ENCODE results near the gene PLAU.
A peak's percentile ranks its signal among the peaks of the same experiment; 100 is the strongest.
"Not testable (repeated sequence)": the region's sequence is repeated elsewhere in the genome, so short reads cannot be mapped to it uniquely, and the experiment has no call there.

Gene PLAU

GRCh38 chr10:73898730-73899410 is 12.1 kb upstream of the PLAU start:
- no peak for DNase-seq

GRCh38 chr10:73899423-73899822 is 11.5 kb upstream of the PLAU start:
- no peak for DNase-seq

GRCh38 chr10:73900064-73900463 is 10.9 kb upstream of the PLAU start:
- no peak for DNase-seq

- DNase-seq, result no peak
Observed at GRCh38 chr10:73901261-73901660, 9.7 kb upstream of the PLAU start.

- DNase-seq, result no peak
Observed at GRCh38 chr10:73902351-73902750, 8.6 kb upstream of the PLAU start.

DNA sequence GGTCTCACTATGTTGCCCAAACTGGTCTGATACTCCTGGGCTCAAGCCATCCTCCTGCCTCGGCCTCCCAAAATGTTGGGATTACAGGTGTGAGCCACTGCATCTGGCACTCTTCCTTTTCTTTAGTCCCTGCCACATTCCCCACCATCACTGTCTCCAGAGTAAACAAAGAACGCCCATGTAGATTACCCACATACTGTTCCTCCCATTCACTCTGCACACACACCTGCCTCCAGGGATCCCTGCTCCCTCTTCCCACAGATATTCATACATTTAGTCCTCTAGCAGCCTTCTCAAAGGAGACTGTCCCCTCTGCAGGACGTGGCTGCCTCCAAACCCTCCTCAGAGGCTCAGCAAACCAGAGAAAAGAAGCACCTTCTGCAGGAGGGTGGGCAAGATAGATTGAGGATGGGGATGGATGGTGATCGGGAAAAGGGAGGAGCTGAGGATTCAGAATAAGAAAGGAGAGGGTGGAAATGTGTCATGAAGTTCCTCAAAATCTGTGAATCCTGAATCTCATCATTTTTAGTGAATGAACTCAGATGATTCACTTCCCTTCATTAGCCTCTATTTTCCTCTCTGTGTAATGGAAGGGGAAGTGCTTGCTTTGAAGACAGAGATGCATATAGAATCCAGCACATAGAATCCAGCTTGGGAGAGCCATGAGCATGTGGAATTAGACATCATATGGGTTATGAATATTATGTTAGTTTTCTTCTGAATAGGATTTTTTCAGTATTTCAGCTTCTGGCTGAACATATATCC is 5.5 kb upstream of the PLAU start:
- DNase-seq, result no peak

DNA sequence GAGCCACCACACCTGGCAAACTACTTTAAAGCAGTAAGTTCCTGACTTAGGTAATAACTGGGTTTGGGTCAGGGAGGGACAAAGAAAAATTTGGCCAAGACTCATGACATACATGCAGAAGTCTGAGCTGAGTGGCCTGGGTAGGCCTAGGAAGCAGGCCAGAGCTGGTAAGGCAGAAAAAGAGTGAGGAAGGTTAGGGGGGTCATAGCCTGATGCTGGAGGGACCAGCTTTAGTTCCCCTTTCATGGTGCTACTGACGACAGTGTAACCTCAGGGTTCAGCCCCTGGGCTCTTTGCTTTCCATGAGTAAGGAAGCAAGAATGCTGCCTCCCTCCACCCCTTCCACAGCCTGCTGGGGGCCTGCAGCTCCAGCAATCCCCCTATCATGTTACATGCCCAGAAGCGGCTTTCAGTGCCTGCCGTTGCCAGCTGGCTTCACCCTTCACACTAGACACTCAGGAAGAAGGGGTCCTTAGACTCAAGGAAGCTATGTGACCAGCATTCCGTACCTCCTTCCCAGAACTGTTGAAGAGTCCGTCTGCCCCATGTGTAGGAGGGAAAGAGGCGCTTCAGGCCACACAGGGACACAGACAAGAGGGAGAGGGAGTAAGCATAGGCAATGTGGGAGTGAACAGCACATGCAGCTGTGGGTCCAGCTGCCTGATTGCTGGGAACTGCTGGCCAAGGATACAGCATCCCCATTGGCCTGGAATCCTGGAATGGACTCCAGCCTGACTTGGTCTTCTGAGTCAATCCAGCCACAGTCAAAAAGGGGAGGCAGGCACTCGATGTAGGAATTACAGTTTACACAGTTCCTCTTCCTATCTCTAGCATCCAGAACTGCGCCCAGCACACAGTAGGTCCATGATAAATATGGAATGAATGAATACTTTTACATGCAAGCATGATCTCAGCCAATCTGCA is 4.1 kb upstream of the PLAU start:
- no peak for DNase-seq

GRCh38 chr10:73907841-73908517 is 3.0 kb upstream of the PLAU start:
- no peak for DNase-seq

- peak; percentile 55 for DNase-seq
Observed at GRCh38 chr10:73908853-73909539, 1.9 kb upstream of the PLAU start.

DNA sequence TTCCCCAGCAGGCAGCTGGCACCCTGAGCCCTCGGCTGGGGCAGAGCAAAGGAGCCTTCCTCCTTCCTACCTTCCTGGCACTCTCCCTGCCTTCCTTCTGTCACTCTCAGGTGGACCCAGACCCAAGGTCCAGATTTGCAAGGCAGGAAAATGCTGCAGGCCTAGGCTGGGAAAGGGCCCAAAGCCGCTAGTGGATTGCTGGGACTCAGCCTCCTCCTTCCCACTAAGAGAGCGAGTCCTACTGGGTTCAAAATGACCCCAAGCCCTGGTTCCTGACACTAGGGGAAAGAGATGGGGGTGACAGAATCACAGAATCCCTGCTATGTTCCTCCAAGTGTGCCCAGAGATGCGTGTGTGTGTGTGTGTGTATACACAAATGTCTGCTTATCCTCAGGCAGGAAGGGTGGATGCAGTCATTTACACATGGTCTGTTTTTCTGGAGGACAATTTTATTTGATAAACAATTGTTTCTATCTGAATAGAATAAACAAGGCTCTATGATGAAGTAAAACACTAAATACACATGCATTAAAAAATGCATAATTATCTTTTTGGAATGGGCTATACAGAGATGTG is 1.3 kb upstream of the PLAU start:
- DNase-seq, result no peak

DNA sequence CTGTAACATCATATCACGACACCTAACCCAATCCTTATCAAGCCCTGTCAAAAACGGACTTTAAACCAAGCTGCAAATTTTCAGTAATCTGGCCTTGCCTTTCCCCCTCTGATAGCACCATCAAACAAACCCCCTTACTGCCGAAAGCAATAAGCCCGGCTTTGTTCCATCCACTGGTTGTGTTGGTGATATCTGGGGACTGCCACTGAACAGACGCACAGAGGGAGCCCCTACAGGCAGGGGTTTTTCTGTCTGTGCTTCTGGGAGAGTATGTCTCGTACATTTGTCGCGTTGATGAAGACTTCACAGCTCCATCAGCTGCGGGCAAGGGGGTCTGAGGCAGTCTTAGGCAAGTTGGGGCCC is 550 bp upstream of the PLAU start:
- no peak for DNase-seq

DNA sequence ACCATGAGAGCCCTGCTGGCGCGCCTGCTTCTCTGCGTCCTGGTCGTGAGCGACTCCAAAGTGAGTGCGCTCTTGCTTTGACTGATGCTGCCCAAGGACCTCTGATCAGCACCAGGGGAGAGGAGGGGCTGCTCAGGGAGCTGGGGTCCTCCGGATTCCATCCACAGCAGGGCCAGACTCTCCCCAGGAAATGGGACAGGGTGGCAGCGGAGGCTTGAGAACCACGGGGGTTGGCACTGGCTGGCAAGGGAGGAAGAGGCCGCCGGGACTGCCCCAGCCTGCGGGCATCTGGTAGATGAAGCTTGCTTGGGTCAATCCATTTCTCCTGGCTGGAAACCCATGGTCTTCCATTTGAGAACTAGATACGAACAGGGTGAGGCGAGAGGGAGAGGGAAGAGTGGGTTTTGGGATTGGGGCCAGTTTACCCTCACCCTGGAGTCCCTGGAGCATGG is 647 bp downstream of the PLAU start:
- no peak for DNase-seq

GRCh38 chr10:73914036-73914435 is 3.1 kb downstream of the PLAU start:
- DNase-seq, result no peak

GRCh38 chr10:73915206-73915851 is 4.4 kb downstream of the PLAU start:
- no peak for DNase-seq

GRCh38 chr10:73916761-73917470 is 6.0 kb downstream of the PLAU start:
- no peak for DNase-seq

- DNase-seq, result no peak
Observed at GRCh38 chr10:73917566-73918305, 6.8 kb downstream of the PLAU start.

DNA sequence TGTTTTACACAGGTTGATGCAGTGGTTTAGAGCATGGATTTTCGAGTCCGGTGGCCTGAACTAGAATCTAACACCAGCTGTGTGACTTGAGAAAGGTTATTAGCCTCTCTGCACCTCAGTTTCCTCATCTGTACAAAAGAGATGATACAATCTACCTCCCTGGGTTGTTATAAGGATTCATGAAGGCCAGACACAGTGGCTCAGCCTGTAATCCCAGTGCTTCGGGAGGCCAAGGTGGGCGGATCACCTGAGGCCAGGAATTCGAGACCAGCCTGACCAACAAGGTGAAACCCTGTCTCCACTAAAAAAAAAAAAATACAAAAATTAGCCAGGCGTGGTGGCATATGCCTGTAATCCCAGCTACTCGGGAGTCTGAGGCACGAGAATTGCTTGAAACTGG is 8.5 kb downstream of the PLAU start:
- not testable (repeated sequence) for DNase-seq

- DNase-seq, result no peak
Observed at GRCh38 chr10:73920089-73920488, 9.2 kb downstream of the PLAU start.

DNA sequence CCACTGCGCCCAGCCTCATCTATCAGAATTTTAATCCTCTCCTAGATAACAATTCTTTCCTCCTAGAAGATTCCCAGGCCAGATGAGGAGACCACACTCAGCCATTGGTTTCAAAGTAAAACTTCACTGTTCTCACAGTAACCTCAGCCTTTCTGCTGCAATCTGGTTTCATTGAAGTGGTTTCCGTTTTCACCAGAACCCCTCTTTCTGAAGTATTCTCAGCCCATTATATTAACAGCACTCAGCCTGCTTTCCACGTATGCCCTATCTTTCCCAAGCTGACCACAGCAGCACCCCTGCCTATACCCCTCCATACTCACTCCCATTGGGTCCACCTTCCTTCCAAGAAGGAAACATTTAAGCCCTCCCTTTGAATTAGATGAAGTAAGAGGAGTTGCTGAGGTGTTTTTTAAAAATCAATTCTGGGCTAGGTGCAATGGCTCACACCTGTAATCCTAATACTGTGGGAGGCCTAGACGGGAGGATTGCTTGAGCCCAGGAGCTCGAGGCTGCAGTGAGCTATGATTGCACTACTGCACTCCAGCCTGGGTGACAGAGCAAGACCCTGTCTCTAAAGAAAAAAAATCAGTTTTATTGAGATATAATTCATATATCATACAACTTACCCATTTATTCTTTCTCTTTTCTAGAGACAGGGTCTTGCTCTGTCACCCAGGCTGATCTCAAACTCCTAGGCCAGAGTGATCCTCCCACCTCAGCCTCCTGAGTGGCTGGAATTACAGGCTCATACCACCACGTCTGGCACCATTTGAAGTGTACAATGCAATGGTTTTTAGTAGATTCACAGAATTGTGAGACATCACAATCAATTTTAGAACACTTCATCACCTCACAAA is 11.3 kb downstream of the PLAU start:
- no peak for DNase-seq

All from stimulated activated CD4-positive, alpha-beta T cell treated with anti-CD3 and anti-CD28 coated beads, Interleukin-1b, Interleukin-23, amount 100 ng/mL, for 48 hours (primary cell).